Ecto neural progenitor cell (in vitro differentiated cells): ENCODE data around the gene EPB41L4A.
"Not testable (repeated sequence)": the region's sequence is repeated elsewhere in the genome, so short reads cannot be mapped to it uniquely, and the experiment has no call there.

Experiments
- DNase-seq: peaks from one replicate; pipeline ENCODE4 v3.0.0-alpha.2; 2018; ENCODE audit warnings: low spot score

Gene EPB41L4A

GRCh38 chr5:112397690-112398089, 21.4 kb downstream of the EPB41L4A start:
- DNase-seq, result no peak

- DNase-seq, result no peak
Observed at GRCh38 chr5:112396430-112396829, 22.6 kb downstream of the EPB41L4A start.

- DNase-seq, result not testable (repeated sequence)
Observed at GRCh38 chr5:112395299-112395698, 23.8 kb downstream of the EPB41L4A start.

- no peak for DNase-seq
Observed at GRCh38 chr5:112390327-112390726, 28.8 kb downstream of the EPB41L4A start.

- DNase-seq, result no peak
Observed at GRCh38 chr5:112388739-112389138, 30.3 kb downstream of the EPB41L4A start.

GRCh38 chr5:112388074-112388473, 31.0 kb downstream of the EPB41L4A start:
- DNase-seq, result no peak

- no peak for DNase-seq
Observed at GRCh38 chr5:112386766-112387165, 32.3 kb downstream of the EPB41L4A start.

GRCh38 chr5:112385969-112386368, 33.1 kb downstream of the EPB41L4A start:
- no peak for DNase-seq

GRCh38 chr5:112385566-112385965, 33.5 kb downstream of the EPB41L4A start:
- no peak for DNase-seq

- DNase-seq, result no peak
Observed at GRCh38 chr5:112384523-112384922, 34.6 kb downstream of the EPB41L4A start.

GRCh38 chr5:112382886-112383285, 36.2 kb downstream of the EPB41L4A start:
- DNase-seq, result no peak

- no peak for DNase-seq
Observed at GRCh38 chr5:112381521-112381920, 37.6 kb downstream of the EPB41L4A start.

GRCh38 chr5:112379542-112380325, 39.3 kb downstream of the EPB41L4A start:
- DNase-seq, result no peak

GRCh38 chr5:112374818-112375217, 44.3 kb downstream of the EPB41L4A start:
- no peak for DNase-seq

GRCh38 chr5:112374356-112374755, 44.7 kb downstream of the EPB41L4A start:
- DNase-seq, result no peak

GRCh38 chr5:112373885-112374284, 45.2 kb downstream of the EPB41L4A start:
- no peak for DNase-seq

GRCh38 chr5:112372543-112372942, 46.5 kb downstream of the EPB41L4A start:
- DNase-seq, result no peak

GRCh38 chr5:112371067-112371466, 48.0 kb downstream of the EPB41L4A start:
- DNase-seq, result no peak

GRCh38 chr5:112367400-112367799, 51.7 kb downstream of the EPB41L4A start:
- no peak for DNase-seq

- no peak for DNase-seq
Observed at GRCh38 chr5:112366987-112367386, 52.1 kb downstream of the EPB41L4A start.

- DNase-seq, result not testable (repeated sequence)
Observed at GRCh38 chr5:112360740-112361139, 58.3 kb downstream of the EPB41L4A start.

- DNase-seq, result no peak
Observed at GRCh38 chr5:112356178-112356956, 62.7 kb downstream of the EPB41L4A start.

- no peak for DNase-seq
Observed at GRCh38 chr5:112355058-112355685, 63.9 kb downstream of the EPB41L4A start.
